ENCODE results near the gene MDN1. TPM values are rescaled to one million over a fixed set of nuclear protein-coding genes. Genes with fewer than 3 reads are reported as not detected.

Gene MDN1
- total RNA-seq, 2 donors from 2014 or later, result 85.4 to 145 TPM

DNA sequence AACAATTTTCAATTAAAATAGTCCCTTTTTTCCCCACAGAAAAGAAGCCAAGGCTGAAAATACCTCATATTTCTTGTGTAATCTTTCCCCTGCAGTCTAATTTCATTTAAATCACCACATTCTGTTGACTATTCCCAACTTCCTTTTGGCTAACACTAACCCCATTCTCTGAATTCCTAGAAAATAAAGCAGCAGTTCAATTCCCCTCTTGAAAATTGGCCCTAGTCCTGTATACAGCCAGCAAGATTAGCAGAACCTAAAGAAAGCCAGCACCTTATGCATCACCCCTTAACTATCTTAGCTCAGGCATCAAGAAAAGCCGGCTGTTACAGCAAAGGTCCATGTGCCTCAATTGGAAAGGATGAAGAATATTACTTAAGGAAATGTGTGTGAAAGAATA lies 69.7 kb downstream of the MDN1 start:
- WGBS, 2 experiments (ENCODE audit: insufficient coverage in 1 of 2, insufficient read length in 1 of 2), result 100% methylated on average over 1 of the region's 1 CpG; no CpG with 5 or more reads in 1 of the 2 experiments
- no peaks in the 10 kb centered on the region for H3K9me3 ChIP-seq (ENCODE audit: control insufficient read depth, low read length)

DNA sequence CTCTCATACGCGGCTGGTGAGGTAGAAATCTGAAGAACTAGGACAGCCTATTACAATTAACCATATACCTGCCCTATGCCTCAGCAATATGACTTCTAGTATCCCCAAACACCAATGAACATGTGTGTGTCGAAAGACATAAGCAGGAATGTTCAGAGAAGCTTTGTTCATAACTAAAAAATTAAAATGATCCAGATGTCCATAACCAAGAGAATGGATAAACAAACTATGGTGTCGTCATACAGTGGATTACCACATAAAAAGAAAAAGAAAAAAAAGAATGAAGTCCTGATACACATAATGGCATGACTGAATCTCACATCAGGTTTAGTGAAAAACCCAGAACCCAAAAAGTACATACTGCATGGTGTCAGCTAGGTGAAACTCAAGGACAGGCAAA lies 73.9 kb downstream of the MDN1 start:
- no peak overlapping the region for H3K4me3 Mint-ChIP-seq
- no peaks in the 10 kb centered on the region for H3K27me3 Mint-ChIP-seq (ENCODE audit: insufficient read depth)
- no peak overlapping the region for H3K4me3 ChIP-seq (ENCODE audit: low read length)
- H3K9me3 ChIP-seq (ENCODE audit: control insufficient read depth, low read length), result no peaks in the 10 kb centered on the region
- WGBS, 2 experiments (ENCODE audit: insufficient coverage in 1 of 2, insufficient read length in 1 of 2), result 98% methylated on average over 4 of the region's 4 CpGs; no CpG with 5 or more reads in 1 of the 2 experiments
- H3K9me3 Mint-ChIP-seq, result no peaks in the 10 kb centered on the region
- H3K27ac ChIP-seq (ENCODE audit: low read depth, low read length), result no peak overlapping the region
- H3K36me3 Mint-ChIP-seq (ENCODE audit: low read depth), result peaks cover 83% of the 10 kb centered on the region
- H3K9ac ChIP-seq (ENCODE audit: extremely low read depth, low read length, poor library complexity, severe bottlenecking), result no peak overlapping the region
- H3K36me3 ChIP-seq (ENCODE audit: control insufficient read depth, insufficient read depth, low read length), result peaks cover 94% of the 10 kb centered on the region
- TF ChIP-seq, protein P1, sequence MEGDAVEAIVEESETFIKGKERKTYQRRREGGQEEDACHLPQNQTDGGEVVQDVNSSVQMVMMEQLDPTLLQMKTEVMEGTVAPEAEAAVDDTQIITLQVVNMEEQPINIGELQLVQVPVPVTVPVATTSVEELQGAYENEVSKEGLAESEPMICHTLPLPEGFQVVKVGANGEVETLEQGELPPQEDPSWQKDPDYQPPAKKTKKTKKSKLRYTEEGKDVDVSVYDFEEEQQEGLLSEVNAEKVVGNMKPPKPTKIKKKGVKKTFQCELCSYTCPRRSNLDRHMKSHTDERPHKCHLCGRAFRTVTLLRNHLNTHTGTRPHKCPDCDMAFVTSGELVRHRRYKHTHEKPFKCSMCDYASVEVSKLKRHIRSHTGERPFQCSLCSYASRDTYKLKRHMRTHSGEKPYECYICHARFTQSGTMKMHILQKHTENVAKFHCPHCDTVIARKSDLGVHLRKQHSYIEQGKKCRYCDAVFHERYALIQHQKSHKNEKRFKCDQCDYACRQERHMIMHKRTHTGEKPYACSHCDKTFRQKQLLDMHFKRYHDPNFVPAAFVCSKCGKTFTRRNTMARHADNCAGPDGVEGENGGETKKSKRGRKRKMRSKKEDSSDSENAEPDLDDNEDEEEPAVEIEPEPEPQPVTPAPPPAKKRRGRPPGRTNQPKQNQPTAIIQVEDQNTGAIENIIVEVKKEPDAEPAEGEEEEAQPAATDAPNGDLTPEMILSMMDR (conservative IDR thresholded peaks at IDR 0.05), result no peak
- H3K4me1 Mint-ChIP-seq, result no peaks in the 10 kb centered on the region
- H3K27ac Mint-ChIP-seq, result peak overlapping the region; percentile 26
- no peaks in the 10 kb centered on the region for H3K4me1 ChIP-seq (ENCODE audit: control insufficient read depth, insufficient read depth, low read length)
- DNase-seq, result no peak
- no peaks in the 10 kb centered on the region for H3K27me3 ChIP-seq (ENCODE audit: control insufficient read depth, insufficient read depth, low read length, poor library complexity, severe bottlenecking)

More for the DNA sequence above, 69.7 kb downstream of the MDN1 start:
- Histone ChIP-seq H3K27me3 (ENCODE audit: control insufficient read depth, insufficient read depth, low read length, poor library complexity, severe bottlenecking) (no peaks in the 10 kb centered on the region), H3K27ac (ENCODE audit: low read depth, low read length) (no peak overlapping the region), H3K4me1 (ENCODE audit: control insufficient read depth, insufficient read depth, low read length) (no peaks in the 10 kb centered on the region), H3K36me3 (ENCODE audit: control insufficient read depth, insufficient read depth, low read length) (peaks cover 91% of the 10 kb centered on the region), H3K9ac (ENCODE audit: extremely low read depth, low read length, poor library complexity, severe bottlenecking) (no peak overlapping the region), H3K4me3 (ENCODE audit: low read length) (no peak overlapping the region)
- Mint-ChIP-seq H3K36me3 (ENCODE audit: low read depth) (peaks cover 82% of the 10 kb centered on the region), H3K9me3 (no peaks in the 10 kb centered on the region), H3K4me1 (peaks cover 3% of the 10 kb centered on the region), H3K27ac (peak overlapping the region; percentile 28), H3K4me3 (no peak overlapping the region), H3K27me3 (ENCODE audit: insufficient read depth) (no peaks in the 10 kb centered on the region)
- DNase-seq, result no peak
- TF ChIP-seq, protein P1 (conservative IDR thresholded peaks at IDR 0.05), result no peak

DNA sequence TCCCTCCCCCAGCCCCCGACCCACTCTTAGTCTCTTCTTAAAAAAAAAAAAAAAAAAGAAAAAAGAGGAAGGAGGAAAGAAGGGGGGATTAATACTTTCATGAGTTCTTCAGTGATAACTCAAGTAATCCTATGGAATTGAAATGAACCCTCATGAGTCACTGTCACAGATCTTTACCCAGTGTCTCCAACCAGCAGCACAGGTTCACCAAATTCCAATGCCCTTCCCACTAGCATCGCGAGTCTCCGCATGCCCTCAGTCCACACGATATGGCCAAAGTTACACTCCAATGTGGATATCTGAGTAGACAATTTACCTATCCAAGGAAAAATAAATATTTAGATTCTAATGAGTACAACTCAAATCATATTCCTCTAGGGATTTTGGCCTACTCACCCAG lies 74.5 kb downstream of the MDN1 start:
- H3K9me3 Mint-ChIP-seq, result no peaks in the 10 kb centered on the region
- 94% methylated on average over 5 of the region's 5 CpGs; no CpG with 5 or more reads in 1 of the 2 experiments for WGBS, 2 experiments (ENCODE audit: insufficient coverage in 1 of 2, insufficient read length in 1 of 2)
- H3K4me1 Mint-ChIP-seq, result no peaks in the 10 kb centered on the region
- Histone ChIP-seq H3K27me3 (ENCODE audit: control insufficient read depth, insufficient read depth, low read length, poor library complexity, severe bottlenecking) (no peaks in the 10 kb centered on the region), H3K9ac (ENCODE audit: extremely low read depth, low read length, poor library complexity, severe bottlenecking) (no peak overlapping the region), H3K36me3 (ENCODE audit: control insufficient read depth, insufficient read depth, low read length) (peaks cover 95% of the 10 kb centered on the region), H3K4me3 (ENCODE audit: low read length) (no peak overlapping the region), H3K9me3 (ENCODE audit: control insufficient read depth, low read length) (no peaks in the 10 kb centered on the region), H3K27ac (ENCODE audit: low read depth, low read length) (no peak overlapping the region), H3K4me1 (ENCODE audit: control insufficient read depth, insufficient read depth, low read length) (no peaks in the 10 kb centered on the region)
- peaks cover 83% of the 10 kb centered on the region for H3K36me3 Mint-ChIP-seq (ENCODE audit: low read depth)
- DNase-seq, result no peak
- no peak overlapping the region for H3K27ac Mint-ChIP-seq
- TF ChIP-seq, protein P1 (conservative IDR thresholded peaks at IDR 0.05), result no peak
- no peaks in the 10 kb centered on the region for H3K27me3 Mint-ChIP-seq (ENCODE audit: insufficient read depth)
- H3K4me3 Mint-ChIP-seq, result no peak overlapping the region
